Uterus (tissue), 2 donors: ENCODE measurements around the gene PSAP.
"Not testable (repeated sequence)": the region's sequence is repeated elsewhere in the genome, so short reads cannot be mapped to it uniquely, and the experiment has no call there.

ENCODE experiments used
- CTCF ChIP-seq, 4 experiments: fragments of 200-600 bp in 2 of 4; fragments of 450-650 bp in 2 of 4; sonication (generic) in 2 of 4; IDR thresholded peaks; one replicate each; pipeline ENCODE4 v1.5.1; 2016 to 2019; ENCODE audit warnings: antibody characterized with exemption in 4 of 4, mild to moderate bottlenecking in 2 of 4, moderate library complexity in 1 of 4
- POLR2A ChIP-seq, 2 donors: fragments of 450-650 bp; IDR thresholded peaks; one replicate each; pipeline ENCODE4 v1.6.1; 2016; ENCODE audit warnings: antibody characterized with exemption in 2 of 2, mild to moderate bottlenecking in 1 of 2, moderate library complexity in 1 of 2

GRCh38 chr10:71898346-71898745, 47.3 kb upstream of the PSAP start:
- not testable (repeated sequence) for TF ChIP-seq POLR2A, CTCF (IDR thresholded peaks at IDR 0.05)
